LHCN-M2 (cell line): ENCODE measurements around the gene KIF26A. TPM values are rescaled to one million over a fixed set of nuclear protein-coding genes. Genes with fewer than 3 reads are reported as not detected.

Experiments used
- DNase-seq: peaks from one replicate; pipeline ENCODE4 v3.0.0-alpha.2; 2012; ENCODE audit warnings: low read depth
- total RNA-seq: library from RNA; depleted of rRNA; stranded (reverse); fragments of >200 nt; gene quantifications from 2 replicates; pipeline ENCODE4 v1.2.3, GENCODE V29; 2014

Gene KIF26A
- total RNA-seq, 1 experiment from 2014 or later, result not detected

DNA sequence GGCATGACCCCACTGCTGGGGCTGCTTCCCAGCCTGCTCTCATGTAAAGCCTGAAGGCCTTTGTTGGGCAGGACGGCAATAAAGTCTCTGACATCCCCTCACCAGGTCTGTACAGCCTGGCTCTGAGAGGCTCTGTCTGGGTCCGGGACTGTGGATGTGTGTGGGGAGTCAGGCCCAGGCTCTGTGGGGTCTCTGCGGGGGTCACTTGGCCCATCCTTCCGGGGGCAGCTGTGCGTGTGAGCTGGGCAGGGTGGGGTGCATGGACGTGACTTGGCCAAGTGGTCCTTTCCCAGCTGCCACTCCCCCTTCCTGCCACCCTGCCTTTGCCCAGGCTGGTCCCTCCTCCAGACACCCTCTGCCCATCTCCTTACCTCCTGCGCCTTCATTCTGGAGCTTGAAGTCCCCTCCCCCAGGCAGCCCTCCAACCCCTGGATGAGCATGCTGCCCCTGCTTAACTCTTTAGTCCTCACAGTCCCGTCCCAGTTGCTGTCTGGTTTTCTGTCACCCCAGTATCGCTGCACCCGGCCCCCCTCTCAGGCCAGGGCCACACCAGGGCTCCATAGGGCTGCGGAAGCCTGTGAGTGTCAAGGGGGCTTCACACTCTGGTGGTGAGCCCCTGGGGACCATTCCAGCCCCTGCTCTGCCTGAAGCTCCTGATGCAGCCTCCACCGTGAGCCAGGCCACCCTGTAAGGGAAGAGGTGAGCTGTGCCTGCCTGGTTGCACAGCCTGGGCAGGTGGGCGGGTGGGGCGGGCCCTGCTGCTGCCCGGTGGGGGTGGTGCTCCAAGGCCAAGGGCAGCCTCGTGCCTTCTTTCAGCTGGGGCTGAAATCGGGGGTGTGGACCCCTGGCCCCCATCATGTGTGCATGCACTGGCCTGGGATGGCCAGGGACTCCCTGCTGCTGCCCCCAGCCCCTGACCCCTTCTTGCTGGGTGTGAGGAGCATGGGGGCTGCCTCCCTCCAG lies 25.5 kb upstream of the KIF26A start:
- no peak for DNase-seq

DNA sequence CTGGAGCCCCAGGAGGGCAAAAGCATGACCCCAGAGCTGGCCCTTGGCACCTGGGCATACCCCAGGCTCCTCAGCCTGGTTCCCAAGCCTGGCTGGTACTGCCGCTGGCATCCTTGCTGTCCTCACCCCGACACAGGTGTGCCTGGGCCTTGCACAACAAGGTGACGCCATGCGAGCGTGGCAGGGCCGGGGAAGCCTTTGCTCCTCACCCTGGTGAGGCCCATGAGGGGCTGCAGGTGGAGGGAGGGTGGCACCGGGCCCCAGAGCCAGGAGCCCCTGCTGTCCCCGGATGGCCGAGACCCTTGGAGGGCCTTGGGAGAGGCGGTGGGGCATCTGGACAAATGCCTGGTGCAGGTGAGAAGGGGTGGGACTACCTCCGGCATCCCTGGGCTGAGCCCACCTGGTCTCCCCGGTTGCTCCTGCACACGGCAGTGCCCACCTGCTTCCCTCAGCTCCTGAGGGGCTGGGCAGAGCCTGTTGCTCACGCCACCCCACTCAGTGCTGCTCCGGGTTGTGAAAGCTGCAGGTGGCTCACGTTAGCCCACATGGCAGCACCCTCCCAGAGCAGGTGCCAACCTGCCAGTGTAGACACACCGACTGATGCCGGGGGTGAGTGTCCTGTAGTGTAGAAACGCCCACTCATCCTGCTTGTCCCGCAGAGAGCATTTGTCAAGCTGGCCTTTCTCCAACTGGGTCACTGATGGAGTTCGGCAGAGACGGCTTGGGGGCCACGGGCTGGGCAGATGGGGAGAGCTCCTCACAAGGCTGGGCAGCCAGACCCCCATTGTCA lies 24.6 kb upstream of the KIF26A start:
- DNase-seq, result no peak

DNA sequence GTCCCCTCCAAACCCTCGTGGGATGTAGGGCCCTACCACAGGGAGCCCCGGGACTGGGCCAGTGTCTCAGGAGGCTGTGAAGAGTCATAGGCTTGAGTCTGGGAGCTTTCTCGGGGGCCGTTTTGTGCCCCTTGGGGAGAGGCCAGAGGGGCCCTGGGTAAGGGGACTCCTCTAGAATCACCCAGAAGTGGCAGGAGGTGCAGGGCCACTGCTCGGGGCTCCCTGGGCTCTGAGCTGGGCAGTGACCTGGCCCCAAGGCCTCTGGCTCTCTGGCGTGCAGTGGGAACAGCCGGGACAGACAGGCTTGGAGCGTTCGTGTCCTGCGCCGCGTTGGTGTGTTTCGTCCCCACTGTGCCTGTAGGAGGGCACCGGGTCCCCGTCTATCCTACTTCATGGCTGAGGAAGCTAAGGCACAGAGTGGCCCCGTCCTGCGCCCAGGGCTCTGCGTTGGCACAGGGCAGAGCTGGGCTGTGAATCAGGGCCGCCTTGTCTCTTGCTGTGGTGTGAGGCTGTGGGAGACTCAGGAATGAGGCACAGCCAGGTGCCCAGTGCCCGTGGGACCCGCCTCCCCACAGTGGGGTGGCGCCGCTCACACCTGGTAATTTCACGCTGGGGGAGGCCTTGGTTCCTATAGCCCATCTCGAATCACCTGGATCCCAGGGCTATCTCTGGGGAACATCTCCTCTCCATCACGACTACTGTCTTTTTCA lies 23.8 kb upstream of the KIF26A start:
- DNase-seq, result no peak

DNA sequence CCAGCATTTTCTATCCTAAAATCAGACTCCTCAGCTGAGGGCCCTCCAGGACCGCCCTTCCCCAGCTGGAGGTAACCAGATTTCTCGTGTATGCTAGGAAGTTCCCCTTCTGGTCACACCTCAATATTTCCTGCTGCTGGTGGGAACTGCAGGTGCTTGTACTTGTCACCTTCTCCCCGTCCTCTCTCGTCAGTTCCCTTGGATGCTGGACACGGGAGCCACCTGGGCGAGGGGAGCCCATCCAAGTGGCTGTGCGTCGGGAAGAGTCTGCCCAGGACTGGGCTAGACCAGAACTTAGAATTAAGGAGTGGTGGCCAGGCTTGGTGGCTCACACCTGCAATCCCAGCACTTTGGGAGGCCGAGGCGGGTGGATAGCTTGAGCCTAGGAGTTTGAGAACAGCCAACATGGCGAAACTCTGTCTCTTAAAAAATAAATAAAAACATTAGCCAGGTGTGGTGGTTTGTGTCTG lies 23.2 kb upstream of the KIF26A start:
- no peak for DNase-seq

DNA sequence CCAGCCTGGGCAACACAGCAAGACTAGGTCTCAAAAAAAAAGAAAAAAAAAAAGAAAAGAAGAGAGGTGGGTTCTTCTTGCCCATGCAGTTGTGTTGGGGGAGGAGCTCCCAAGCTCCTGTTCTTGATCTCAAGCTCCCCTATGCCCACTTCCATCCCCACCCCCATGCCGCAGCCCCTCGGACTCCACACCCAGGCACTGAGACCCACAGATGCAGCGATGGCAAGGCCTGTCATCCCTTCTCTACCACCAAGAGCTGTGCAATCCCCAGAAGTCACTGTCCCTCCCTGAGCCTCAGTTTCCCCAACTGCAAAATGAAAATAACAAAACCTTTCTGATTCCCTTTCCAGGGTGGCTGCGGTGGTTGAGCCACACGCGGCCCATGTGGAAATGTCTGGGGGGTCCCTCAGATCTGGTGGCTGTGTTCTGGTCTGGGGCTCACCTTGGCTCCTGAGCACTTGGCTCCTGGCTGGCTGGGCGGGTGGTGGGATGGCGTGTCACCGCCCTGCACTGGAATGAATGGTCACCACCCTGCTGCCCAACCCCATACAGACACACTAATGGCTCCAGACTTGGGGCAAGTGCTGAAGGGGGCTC lies 22.6 kb upstream of the KIF26A start:
- no peak for DNase-seq

DNA sequence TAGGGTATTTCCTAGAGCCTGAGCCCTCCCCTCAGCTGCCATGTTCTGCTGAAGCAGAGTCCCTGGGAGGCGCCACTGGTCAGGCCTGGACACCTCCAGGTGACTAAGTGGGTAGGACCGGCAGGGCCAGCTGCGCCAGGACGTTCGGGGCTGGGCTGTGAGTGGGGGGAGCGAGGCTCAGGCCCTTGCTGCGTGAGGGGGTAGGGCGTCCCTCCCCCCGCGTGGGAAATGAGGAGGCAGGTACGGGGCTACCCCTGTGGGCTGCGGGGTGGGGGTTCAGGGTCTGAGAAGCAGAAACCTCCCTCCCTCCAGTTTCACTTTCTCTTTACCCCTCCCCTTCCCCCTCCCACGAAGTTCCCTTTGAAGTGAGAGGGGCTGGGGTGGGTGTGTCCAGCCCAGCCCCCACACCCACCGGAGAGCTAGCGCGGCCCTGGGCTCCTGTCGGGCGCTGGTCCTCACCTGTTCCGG lies 22.1 kb upstream of the KIF26A start:
- no peak for DNase-seq

DNA sequence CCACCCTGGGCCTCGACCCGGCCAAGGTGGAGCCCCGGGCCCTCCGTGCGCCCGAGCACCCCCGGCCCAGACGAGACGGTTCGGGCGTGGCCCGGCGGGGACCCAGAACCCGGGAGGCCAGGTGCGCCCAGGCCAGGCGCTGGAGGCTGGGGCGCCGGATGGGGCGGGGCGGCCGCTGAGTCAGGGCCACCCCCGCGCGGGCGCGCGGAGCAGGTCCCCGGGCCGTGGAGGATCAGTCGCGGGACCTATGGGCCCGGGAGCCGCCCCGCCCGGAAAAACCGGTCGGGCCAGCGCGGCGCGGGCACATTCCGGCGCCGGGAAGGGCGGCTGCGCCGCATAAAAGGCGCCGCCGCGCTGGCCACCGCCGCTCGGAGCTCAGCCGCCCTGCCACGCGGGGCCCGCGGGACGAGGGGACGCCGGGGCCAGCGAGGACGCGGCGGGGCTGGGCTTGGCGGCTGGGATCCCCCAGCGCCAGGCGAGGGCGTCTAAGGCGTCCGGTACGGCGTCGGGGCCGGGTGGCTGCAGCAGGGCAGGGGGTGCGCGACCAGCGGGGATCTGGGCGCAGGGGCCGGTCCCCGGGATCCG lies 21.5 kb upstream of the KIF26A start:
- DNase-seq, result no peak

DNA sequence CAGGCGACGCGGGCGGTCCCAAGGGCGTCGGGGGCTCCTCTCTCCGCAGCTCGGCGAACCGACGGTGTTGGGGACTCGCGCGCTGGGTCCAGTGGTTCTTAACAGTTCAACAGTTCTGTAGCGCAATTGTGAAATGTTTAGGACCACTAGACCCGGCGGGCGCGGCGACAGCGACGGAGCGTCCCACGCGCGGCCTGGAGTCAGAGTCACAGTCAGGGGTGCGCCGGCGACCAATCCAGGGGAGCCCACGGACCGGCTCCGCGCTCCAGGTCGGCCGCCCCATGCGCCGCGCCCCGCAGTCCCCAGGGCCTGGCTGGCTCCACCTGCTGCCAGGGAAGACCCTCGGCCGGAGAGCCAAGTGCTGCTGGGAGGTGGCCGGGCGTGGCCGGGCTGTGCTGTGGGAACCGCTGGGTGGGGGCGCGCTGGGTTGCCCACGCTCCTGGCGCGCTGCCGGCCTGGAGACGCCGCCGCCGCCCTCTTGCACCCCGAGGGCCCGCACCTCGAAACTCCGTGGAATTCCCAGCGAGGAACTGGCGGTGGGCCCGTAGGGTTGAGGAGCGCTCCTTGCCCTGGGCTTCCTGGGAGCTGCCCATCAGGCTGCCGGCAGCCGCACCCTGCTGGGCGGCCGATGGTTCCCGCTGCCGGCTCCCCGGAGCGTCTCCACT lies 20.9 kb upstream of the KIF26A start:
- no peak for DNase-seq

DNA sequence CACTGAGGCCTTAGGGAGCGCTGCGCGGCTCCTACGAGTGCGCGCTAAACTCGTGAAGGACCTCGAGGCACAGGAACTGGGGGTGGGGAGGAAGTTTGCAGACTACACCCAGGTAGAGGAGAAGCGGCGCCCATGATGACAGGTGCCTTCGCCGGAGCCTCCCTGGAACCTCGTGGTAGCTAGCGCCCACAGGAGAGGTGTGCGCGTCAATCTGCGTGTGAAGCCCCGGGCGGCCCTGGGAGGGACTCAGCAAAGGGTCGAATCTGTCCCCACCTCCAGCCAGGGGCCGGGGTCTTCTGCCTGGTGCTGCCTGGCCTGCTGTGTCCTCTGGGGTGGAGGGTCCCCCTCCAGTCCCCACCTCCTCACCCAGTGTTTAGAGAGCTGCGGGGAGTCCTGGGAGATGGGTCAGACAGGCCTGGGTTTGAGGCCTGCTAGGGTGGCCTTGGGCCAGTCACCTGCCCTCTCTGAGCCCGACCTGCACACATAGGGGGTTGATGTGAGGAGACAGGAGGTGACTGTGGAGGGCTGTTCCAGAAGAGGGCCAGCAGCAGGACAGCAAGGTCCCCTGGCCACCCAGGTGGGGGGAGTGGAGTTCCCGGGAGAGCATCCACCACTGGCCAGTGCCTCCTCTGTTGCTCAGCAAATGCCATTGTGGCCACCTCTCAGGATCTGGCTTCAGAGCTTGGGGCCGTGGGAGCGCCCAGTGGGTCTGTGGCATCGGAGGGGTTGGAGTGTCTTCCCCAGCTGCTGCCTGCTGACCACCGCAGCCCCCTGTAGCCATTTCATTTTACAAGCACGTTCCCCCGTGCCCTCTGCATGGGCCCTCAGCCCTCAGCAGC lies 20.2 kb upstream of the KIF26A start:
- no peak for DNase-seq

DNA sequence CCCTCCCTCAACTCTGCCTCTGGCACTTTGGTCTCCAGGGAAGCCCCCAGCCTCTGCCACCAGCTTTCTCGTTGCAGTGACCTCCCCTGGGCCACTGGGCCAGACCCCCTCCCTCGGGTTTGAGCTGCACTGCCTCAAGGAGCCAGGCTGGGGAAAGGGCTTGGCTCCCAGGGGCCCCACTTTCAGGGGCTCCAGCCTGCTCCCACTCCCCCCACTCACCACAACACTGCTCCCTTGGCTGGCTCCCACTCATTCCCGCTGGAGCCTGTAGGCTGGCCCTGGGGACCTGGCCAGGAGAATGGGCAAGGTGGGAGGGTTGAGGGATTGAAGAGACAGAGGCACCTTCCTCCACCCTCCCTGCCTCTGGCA lies 19.3 kb upstream of the KIF26A start:
- no peak for DNase-seq

DNA sequence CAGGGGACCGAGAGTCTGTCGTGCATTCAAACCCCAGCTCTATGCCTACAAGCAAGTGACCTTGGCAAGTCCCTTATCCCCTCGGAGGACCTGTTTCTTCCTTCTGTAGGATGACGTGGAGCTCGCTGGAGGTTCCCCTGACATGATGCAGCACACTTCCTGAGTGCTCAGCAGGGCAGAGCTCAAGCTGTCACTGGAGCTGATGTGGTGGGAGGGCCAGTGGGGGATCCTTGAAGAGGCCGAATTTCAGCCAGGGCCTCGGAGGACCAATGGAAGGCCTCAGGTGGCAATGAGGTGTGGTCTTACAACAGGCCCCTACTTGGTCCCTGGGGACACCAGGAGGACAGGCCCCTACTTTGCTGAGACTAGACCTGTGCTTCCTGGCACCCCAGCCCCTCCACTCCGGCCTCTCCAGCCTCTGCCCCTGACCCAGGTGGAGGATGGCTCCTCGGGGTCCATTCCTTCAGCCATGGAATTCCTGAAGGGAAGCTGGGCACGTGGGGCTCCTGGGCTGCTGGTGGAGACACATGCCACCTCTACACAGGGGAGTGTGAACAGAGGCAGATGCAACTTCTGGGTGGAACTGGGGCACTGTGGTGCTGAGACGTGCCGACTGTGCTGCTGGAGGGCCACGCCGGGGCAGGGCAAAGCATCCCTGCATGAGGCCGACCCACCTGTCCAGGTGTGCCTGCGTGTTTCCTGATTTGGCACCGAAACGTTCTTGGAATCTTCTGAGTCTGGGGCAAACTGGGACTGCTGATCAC lies 18.7 kb upstream of the KIF26A start:
- no peak for DNase-seq

DNA sequence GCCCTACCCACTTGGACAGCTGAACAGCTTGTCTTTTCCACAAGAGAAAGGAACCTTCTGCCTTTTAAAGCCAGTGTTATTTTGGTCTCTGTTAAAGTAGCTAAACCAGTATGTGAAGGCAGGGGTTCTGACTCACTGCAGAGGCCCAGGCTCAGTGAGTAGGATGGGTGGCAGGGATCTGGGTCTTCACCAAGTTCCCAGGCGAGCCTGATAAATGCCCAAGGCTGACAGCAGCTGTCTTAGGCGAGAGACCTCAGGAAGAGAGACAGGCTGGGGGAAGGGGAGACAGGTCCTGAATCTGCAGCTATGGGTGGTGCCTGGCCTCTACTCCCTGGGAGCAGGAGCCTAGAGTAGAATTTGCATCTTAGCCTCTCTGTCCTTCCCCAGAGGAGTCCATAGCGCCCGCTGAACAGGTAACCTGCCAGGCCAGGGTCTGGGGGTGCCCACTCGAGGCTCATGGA lies 18.1 kb upstream of the KIF26A start:
- no peak for DNase-seq

DNA sequence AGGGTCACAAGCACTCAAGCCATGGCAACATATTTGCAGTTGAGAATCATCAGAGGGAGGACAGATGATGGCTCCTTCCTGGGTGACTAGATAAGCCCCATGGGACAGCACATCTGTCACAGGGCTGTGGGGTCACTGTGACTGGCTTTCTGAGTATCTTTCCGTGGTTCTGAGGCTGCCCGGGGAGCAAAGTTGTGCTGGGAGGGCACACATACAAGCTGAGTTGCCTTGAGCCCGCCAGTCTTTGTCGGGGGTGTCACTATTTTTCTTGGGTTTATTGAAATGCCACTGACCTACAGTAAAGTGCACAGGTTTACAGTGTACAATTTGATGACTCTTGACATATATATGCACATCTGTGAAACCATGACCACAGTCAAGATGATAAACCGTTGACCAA lies 17.2 kb upstream of the KIF26A start:
- DNase-seq, result no peak

DNA sequence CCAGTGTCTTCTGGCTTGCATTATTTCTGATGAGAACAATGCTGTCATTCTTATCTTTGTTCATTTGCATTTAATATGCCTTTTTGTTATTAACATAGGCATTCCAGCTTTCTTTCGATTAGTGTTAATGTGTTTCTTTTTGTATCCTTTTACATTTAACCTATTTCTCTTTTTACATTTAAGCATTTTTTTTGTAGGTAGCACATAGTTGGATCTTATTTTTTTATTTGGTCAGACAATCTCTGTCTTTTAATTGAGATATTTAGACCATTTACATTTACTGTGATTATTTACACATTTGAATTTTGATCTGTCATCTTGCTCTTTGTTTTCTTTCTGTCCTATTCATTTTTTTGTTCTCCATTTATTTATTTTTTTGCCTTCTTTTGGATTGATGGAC lies 14.5 kb upstream of the KIF26A start:
- no peak for DNase-seq

DNA sequence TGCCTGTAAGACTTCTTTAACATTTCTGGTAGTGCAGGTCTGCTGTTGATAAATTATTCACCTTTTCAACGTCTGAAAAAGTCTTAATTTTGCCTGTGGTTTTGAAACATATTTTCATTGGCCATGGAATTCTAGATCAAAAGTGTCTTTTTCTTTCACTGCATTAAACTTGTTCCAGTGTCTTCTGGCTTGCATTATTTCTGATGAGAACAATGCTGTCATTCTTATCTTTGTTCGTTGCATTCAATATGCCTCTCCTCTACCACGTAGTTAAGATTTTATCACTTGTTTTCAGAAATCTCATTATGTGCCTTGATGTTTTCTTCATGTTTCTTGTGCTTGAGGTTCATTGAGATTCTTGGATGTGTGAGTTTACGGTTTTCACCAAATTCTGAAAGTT lies 13.4 kb upstream of the KIF26A start:
- DNase-seq, result no peak

DNA sequence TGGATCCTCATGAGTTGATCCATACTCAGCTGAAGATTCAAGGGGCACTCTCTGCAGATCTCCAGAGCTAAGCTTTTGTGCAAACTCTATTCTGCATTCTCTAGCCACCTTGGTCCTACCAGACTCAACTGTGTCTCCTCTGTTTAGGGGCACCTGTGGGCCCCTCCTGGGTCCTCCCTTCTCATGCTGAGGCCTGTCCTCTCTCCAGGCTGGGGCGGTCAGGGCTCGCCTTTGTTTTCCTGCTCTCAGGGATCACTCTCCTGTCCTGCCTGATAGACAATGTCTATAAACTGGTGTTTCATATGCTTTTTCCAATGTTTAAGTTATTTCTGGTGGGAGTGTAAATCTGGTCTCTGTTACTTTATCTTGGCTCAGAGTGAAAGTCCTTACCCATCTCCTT lies 11.6 kb upstream of the KIF26A start:
- DNase-seq, result no peak

DNA sequence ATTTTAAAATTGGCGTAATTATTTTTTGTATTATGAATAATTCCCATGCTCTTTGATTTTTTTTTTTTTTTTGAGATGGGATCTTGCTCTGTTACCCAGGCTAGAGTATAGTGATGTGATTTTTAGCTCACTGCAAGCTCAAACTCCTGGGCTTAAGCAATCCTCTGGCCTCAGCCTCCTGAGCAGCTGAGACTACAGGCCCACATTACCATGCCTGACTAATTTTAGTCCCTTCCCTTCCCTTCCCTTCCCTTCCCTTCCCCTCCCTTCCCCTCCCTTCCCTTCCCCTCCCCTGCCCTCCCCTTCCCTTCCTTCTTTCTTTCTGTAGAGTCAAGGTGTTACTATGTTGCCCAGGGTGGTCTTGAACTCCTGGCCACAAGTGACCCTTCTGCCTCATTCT lies 9.4 kb upstream of the KIF26A start:
- no peak for DNase-seq

DNA sequence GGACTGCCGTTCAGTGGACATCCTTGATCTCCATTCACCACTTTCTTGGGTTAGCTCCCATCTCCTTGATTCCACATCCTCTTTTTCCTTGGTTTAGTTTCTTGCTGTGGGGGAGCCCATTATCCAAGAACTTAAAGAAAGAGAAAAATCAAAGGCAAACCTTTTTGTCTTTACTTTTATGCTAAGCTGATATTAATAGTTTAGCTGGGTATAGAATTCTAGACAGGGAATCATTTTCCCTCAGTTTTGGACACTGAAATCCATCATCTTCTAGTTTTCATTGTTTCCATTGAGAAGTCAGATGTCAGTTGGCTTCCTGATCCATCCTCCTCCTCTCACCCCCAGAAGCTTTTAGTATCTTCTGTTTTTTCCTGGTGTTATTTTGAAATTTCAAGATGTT lies 8.8 kb upstream of the KIF26A start:
- no peak for DNase-seq
